KG1 (cell line): ENCODE data around the gene ASB10.

Source experiments
- DNase-seq: peaks from one replicate; lab custom pipeline; 2025; lab: John Stamatoyannopoulos, UW

The ASB10 gene

DNA sequence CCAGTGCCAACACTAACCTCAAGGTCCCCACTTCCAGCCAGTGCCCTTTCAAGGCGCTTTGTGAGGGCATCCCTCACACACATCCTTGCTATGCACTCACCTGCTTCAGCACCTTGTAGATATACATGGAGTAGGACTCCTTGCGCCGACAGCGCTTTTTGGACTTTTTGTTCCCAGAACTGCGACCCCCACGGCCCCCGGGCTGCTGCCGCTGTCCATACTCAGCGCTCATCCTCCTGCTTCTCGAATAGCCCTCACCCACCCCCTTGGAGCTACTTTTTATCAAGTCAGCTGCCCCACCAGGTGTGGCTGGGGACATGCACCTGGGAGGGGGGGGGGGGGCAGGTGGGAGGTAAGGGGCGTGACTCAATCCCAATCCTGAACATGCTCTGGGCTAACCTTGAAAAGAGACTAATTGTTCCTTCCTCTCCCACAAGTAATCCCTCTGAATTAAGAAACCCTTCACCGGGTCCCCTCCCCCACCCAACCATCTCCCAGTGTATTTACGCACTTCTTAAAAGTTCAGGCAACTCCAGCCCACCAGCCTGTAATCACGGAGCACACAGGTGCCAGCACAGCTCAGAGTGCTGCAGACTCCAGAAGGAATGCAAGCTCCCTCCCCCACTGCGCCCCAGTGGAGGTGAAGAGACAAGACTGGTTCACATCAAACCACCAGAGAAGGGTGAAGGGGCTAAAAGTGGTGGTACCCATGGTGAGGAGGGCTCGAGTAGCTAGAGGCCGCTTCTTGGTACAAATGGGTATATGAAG is 23.2 kb upstream of the ASB10 start, which contains the start of gene H2BK1:
TSS of gene H2BK1 (minus strand) at position 402 of the 768 bp plus-strand sequence. CDS start at position 232, 170 bp downstream.
- DNase-seq, result no peak

DNA sequence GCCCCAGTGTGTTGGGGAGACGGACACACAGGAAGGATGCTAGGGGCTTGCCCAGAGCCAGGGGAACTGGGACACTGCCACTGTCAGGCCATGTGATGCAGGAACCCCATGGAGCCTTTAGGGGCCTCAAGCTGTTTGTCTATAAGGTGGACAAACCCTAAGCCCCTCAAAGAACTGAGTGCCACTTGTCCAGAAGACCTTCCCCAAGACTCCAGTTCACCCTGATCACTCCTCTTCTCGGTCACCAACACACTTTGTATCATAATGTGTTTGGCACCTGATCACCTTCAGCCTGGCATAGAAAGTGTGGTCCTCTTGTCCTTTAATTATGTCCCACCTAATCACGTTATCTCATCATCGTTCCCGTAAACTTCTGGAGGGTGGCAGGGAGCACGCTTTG is 22.5 kb upstream of the ASB10 start:
- no peak for DNase-seq

DNA sequence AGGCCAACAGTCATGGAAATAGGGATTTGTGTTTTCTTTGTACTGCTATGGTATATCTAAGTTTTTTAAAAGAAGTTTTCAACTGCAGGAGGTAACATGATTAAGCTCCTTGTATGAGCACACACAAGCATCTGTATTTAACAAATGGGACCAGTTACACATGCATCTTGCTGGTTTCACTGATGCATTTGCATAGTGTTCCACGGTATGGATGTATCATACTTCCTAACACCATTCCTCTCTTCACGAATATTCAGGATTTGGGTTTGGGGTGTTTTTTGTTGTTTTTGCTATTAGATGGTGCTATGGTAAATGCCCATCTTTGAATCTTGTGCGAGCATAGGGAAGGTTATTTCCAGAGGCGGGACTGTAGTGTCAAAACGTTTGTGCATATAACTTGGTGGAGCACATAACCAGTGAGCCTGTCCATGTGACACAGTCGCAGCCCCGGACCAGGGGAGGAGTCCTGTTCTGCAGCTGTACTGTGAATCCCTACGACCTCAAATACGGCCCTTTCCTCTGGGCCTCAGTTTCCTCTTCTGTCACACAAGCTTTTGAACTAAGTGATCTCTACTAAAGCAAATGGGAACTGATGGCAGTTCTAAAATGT is 21.3 kb upstream of the ASB10 start:
- no peak for DNase-seq

DNA sequence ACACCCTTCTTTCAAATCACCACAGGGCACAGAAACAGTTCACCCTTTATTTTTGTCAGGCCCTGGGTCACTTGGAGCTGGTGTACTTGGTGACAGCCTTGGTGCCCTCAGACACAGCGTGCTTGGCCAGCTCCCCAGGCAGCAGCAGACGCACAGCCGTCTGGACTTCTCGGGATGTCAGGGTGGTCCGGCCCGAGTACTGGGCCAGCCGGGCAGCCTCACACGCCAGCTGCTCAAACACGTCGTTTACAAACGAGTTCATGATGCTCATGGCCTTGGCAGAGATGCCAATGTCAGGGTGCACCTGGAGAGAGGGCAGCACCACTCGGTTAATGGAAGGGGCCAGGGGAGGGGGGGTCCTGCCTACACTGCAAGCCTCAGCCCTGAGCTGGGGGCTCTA is 20.8 kb upstream of the ASB10 start:
- no peak for DNase-seq

DNA sequence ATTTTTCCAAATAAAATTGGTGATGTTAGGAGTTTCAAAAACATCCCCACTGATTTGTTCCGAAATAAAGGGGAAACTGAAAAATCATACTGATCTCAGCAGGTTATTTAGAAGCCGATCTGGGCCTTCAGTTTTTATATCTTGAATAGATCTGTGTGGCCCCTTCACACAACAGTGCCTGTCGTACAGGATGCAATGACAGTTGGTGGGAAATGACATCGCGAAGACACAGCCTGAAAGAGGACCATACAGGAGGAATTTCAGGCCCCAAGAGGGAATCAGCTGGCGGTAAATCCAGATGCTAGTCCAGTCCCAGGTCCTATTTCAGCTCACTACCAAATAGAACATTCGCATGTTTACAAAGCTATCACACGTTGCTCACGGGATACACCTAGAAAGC is 20.3 kb upstream of the ASB10 start:
- DNase-seq, result no peak

DNA sequence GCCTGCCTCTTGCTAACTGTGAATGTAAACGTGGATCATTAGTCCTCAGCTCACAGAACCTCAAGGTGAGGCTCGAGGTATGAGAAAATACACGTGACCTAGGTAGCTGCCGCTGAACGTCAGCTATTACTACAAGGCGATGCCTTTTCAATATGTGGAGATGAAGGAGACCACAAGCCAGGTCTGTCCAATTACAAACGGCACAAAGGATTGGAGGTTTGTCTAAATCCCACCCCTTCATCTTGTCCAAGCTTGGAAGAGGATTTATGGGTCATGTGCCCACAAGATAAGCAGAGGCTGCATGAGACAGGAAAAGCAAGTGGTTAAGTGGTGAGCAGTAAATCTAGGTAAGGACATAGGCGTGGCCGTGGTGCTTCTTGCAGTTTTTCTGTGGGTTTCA is 19.9 kb upstream of the ASB10 start:
- DNase-seq, result peak; percentile 7

DNA sequence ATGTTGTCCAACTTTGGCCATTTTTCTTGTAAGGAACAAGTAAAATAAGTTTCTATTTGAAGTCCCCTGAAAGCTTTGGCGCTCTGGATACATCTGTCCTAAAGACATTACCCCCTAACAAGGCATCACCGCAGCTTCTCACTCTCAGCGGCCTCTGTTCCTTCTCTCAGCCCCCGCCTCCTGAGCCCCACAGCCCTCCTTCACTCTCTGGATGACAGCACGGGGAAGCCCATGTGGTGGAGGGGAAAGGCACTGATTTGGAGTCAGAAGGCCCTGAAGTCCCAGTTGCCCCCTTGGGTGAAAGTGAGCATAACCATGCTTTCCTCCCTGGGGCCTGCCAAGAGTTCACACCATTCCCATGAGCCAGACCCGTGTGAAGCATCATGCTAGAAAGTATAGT is 18.7 kb upstream of the ASB10 start:
- no peak for DNase-seq

DNA sequence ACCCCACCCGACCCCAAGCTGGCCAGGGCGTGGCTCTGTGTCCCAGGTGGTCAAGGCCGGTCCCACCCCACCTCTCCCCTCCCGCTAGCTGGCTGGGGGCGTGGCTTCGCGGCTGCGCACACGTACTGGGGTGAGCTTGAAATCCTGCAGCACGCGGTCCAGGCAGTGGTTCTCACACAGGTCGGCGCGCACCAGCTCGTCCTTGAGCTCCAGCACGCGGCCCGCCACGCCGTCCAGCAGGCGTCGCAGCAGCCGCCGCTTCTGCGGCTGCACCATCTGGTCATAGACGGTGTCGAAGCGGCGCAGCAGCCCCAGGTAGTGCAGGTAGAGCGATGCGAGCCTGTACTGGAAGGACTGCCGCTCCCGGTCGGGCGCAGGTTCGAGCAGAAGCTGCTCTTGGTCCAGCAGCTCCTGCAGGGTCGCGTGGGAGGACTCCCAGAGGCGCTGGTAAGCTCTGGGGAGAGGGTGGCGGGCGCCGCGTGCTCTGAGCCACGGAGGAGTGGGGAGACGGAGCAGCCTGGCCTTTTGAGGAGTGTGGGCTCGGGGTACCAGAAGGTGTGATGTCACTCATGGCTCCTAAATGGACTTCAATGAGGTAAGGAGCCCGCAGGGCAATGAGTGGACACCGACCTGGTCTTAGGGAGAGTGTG is 17.5 kb upstream of the ASB10 start:
- DNase-seq, result no peak

DNA sequence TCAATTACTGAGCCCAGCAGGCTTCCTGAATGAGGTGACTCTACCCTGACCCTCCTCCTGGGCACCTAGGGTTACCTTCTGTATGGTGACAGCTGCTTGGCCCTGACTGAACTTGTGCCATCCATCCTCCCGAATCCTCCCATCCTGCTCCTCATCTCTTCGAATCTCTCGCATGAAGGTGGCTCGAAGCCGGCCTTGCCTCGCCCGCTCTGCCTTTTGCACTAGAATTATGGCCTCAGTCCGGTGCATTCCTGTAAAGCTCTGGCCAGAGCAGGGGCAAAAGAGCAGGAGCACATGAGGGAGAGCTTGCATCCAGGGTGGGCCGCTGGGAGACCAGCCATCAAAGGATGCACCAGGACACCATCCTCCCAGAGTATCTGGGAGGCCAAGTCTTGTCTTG is 15.8 kb upstream of the ASB10 start:
- no peak for DNase-seq

DNA sequence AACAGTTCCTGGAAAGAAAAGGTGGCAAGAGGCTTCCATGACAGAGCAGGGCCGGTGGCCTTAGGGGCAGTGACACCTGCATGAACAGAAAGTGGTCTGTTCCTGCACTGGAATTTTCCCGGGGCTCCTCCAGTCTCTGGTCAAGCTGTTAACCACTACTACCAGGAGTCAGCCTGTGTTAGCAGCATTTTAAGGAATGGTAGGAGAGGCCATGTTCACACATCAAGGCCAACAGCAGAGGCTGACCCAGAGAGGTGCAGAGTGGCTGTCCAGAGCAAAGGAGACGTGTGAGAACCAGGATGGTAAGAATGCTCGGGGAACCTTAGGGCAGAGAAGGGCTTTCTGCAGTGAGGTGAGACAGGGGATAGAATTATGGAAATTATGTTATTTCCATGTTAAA is 14.7 kb upstream of the ASB10 start:
- DNase-seq, result no peak

DNA sequence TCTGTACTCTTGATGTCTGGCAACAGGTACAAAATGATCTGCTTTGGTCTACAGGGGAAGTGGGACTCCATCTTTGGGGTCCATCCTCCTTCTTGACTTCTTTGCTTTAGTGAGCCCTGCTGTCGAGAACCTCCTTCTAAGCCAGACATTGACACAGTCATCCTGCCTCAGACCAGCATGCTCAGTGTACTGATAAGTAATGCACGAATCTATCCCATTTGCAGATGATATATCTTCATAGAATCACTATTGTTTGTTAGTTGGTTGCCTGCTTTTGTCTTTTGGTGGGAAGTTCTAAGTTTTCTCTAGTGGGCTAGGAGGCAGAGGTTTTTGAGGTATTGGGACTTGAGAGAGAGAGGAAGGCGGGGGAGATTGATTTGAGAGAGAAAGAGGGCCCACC is 14.3 kb upstream of the ASB10 start:
- no peak for DNase-seq

DNA sequence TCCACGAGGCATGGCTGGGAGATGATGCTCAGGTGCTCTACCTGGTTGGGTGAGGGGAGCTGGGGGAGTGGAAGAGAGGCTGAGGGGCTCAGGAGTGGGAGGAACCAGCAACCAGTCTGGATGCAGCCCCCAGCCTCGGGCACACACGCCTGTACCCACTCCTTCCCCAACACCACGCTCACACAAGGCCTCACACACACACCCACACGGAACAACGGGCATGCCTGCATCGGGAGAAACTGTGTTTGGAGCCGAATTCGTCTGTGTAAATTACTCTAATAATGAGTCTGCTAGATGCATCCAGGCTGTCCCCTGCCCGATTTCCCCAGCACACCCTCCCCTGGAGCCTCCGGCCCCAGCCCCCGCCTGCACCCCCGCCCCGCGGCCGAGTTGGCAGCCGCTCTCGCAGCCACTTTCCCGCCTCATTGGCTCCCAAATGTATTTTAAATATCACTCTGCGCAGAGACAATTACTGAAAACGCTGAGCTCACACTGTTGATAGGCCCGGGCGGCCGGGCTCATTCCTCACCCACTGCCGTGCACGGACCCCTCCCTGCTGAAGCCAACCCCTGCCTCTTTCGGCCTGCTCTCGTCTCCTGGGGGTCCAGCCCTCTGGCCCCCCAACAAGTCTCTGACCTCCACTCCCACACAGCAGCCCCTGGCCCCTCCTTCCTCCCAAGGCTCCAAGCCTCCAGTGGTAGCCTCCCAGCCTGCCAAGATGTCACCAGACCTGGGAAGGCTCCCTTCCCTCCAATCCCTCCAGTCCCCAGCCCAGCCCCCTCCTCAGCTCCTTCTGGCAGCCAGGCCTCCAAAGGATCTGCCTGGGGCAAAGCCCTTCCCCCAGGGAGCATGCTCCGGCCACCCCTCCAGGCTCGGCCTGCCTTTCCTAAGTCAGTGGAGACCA is 12.1 kb upstream of the ASB10 start:
- DNase-seq, result no peak

DNA sequence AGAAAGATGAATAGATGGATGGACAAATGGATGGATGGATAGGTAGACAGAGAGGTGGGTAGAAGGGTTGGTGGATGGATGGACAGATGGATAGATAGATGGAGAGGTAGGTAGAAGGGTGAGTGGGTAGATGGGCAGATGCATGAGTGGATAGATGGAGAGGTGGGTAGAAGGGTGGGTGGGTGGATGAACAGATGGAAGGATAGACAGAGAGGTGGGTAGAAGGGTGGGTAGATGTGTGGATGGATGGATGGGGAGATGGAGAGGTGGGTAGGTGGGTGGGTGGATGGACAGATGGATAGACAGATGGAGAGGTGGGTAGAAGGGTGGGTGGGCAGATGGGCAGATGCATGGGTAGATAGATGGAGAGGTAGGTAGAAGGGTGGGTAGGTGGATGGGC is 10.9 kb upstream of the ASB10 start:
- no peak for DNase-seq

DNA sequence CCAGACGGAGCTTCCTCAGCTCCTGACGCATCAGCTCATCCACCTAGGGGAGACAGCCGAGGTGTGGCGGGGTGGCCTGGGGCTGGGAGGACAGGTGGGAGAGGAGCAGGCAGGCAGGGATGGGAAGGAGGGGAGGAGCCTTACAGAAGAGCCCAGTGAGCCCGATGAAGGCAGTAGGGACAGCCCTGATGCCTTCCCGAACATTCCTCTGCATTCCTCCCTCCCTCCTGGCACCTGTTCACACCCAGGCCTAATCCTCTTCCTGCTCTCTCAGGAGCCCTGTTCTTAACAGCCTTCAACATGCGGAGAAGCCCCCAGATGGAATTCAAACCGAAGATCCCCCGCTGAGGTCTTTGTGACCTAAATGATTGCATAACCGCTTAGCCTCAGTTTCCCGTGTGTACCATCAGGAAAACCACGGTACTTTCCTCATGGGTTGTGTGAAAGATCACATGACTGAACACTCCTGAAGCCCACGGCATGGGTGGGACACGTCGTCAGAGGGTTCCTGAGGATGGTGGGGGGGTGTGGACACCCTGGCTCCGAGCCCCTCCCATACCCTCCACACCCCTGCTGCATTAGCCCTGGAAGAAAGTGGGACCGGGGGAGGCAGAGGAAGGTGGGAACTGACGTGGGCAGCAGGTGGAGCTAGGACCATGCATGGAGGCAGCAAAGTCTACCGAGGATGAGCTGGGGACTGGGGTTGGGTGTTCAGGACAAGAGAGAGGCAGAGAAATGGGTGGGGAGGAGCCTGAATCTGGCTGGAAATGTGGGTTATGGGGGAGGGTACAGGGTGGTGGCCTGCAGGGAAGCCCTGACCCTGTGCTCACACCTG is 8.8 kb upstream of the ASB10 start:
- DNase-seq, result no peak

DNA sequence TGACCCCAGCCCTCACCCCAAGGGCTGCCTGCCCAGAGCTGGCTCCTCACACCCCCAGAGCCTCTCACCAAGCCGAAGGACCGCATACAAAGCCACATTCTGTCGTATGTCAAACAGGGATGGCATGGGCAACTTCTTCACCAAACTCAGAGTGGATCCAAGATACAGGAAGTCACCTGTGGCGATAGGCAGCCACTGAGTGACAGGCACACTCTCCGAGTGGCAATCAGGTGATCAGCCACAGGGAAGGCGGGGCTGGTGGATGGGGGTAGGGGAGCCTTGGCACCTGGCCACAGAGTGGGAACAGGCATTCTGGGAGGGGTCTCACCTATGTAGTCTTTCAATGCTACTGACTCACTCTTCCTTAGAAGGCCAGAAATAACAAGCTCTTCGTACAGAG is 7.1 kb upstream of the ASB10 start:
- DNase-seq, result no peak

DNA sequence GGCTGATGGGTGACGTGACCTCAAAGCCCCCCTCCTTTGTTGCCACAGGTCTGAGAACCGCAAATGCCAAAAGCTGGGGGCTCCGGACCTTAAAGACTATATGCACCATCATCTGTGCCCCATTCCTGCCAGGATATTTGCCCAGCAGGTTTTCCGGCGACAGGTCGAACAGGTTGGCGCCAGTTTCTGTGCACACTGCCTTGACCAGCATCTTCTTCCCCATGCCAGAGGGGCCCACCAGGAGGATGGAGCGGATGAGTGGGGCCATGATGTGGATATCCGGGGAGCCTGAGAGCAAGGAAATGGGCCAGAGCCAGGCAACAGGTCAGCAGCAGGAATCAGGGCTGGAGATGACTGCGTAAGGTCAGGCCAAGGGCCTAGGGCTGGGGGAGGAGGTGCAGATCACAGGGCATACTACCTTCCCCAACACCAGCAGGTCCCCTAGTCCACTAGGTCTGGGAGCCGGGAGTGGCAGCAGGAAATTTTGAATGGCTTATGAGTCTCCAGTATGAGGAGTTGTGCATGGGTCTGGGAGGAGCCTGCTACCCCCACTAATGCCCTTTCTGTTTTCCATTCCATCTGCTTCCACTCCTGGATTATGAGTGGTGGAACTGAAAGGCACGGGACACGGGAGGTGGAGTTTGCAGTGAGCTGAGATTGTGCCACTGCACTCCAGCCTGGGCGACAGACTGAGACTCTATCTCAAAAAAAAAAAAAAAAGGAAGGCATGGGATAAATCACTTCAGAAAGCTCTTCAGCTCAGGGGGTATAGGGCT is 6.3 kb upstream of the ASB10 start:
- no peak for DNase-seq

DNA sequence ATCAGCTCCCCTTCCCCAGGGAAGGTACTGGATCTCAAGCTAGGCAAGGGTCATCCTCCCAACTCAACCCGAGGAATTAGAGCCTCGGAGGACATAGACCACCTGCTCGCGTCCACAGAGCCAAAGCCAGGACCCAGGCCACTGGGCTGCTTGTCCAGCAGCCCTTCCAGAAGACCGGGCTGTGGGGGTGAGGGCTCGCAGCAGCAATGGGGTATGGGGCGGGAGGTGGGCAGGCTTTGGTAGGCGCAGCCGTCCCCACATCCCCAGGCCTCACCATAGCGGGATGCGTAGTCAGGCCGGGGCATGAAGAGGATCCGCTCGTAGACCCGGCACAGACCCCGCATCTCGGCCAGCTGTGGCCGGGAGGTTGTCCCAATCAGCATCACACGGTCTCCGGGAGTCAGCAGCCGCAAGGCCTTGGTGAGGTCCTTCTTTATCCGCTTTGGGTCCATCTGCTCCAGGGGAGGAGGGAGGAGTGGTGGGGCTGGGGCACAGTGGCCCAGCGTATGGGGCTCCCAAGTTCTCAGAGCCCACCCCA is 5.0 kb upstream of the ASB10 start:
- DNase-seq, result no peak

DNA sequence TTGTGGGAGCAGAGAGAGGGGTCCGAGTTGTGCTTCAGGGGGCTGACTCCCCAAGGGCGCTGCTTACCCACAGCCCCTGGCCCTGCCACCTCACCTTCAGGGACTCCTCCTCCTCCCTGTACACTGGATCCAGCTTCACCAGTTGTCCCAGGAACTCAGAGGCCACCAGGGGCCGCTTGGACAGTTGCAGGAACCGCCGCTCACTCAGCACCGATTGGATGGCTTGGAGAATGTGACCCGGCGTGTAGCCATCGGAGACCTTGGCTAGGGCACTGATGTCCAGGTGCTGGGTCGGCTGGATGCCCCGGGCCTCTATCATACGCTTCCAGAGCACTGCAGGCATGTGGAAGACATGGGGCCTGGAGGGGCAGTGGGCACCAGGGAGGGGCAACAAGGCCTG is 4.5 kb upstream of the ASB10 start:
- no peak for DNase-seq

DNA sequence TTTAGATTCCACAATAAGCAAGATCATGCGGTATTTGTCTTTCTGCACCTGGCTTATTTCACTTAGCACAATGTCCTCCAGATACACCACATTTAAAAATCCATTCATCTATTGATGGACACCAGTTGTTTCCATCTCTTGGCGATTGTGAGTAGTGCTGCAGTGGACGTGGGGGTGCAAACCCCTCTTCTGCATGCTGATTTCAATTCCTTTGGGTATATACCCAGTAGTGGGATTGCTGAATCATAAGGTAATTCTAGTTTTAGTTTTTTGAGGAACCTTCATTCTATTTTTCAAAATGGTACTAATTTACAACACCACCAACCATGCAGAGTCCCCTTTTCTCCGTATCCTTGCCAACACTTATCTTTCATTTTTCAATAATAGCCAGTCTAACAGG is 2.0 kb upstream of the ASB10 start:
- DNase-seq, result no peak

DNA sequence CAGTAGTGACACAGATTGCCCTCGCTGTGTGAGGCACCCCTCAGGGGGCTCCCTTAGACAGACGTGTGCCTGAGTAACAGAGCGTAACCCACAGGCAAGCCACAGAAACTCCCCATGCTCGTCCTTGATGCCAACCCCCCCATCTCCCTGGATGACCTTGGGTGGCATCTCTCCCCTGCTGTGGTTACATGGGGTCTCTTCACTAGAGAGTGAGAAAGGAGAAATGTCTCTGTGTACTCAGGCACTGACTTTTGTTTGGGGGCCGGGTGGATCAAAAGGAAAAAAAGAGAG is 1.1 kb upstream of the ASB10 start:
- no peak for DNase-seq
